Skeletal muscle tissue (tissue), 4 donors: ENCODE results near the gene FGD5. TPM values are rescaled to one million over a fixed set of nuclear protein-coding genes. Genes with fewer than 3 reads are reported as not detected.

Experiments used
- H3K27ac ChIP-seq: one replicate; pipeline ENCODE4 v1.7.0; 2013; ENCODE audit warnings: mild to moderate bottlenecking, low read depth, low read length, inconsistent platforms
- H3K27me3 ChIP-seq, 3 donors: one replicate each; pipeline ENCODE4 v1.7.0; 2013; ENCODE audit warnings: low read length in 3 of 3; ENCODE audit not compliant: control insufficient read depth in 3 of 3, insufficient read depth in 3 of 3
- H3K36me3 ChIP-seq, 3 donors: one replicate each; pipeline ENCODE4 v1.7.0; 2013; ENCODE audit warnings: low read length in 3 of 3; ENCODE audit not compliant: control insufficient read depth in 3 of 3, insufficient read depth in 3 of 3
- H3K4me1 ChIP-seq, 3 donors: one replicate each; pipeline ENCODE4 v1.7.0; 2013; ENCODE audit warnings: low read length in 3 of 3, mild to moderate bottlenecking in 3 of 3; ENCODE audit not compliant: control insufficient read depth in 3 of 3, insufficient read depth in 3 of 3
- H3K4me3 ChIP-seq, 3 donors: one replicate each; pipeline ENCODE4 v1.7.0; 2013; ENCODE audit warnings: low read length in 3 of 3
- H3K9ac ChIP-seq, 3 donors: one replicate each; pipeline ENCODE4 v1.7.0; 2013; ENCODE audit warnings: low read length in 3 of 3, mild to moderate bottlenecking in 3 of 3, moderate library complexity in 2 of 3, low read depth in 1 of 3
- H3K9me3 ChIP-seq, 3 donors: one replicate each; pipeline ENCODE4 v1.7.0; 2013; ENCODE audit warnings: low read length in 3 of 3; ENCODE audit not compliant: control insufficient read depth in 3 of 3
- total RNA-seq: library from RNA; depleted of rRNA; stranded (reverse); fragments of >200 nt; gene quantifications from one replicate; pipeline ENCODE4 v1.2.3, GENCODE V29; 2014
- donor health status: Osteomylitis.

The FGD5 gene
- total RNA-seq, 1 donor from 2014 or later, result 15.7 TPM

DNA sequence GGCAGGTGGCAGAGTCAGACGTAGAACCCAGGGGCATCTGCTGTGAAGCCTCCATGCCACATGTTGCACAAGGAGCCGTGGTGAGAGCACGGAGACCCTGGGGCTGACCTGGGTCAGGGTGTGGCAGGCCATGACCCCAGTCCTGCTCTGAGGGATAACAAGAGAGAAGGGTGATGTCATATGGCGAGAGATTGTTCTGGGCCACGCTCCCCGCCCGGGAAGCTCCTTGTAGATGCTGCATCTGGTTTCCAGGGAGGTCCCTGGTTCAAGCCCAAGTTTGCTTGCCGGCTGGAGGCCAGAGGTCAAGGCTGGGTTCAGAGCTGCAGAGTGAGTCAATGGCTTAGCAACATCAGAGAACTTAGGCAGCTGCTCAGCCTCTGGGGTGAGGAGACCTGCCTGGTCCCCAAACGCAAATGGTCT lies 17.3 kb downstream of the FGD5 start:
- Histone ChIP-seq H3K9me3 (no peaks in the 10 kb centered on the region), H3K9ac (peak overlapping the region in 1 of 3 donors; percentile 25), H3K4me3 (no peak overlapping the region), H3K27me3 (peaks cover 0 to 3% (median 0%) of the 10 kb centered on the region in 3 donors), H3K4me1 (peaks cover 36 to 41% (median 39%) of the 10 kb centered on the region in 3 donors), H3K27ac (peak overlapping the region; percentile 13), H3K36me3 (no peaks in the 10 kb centered on the region)

- H3K4me1 ChIP-seq, result peaks cover 44 to 50% (median 45%) of the 10 kb centered on the region in 3 donors
- peak overlapping the region; percentile 51 for H3K27ac ChIP-seq
- H3K4me3 ChIP-seq, result no peak overlapping the region
- H3K27me3 ChIP-seq, result no peaks in the 10 kb centered on the region
- H3K9me3 ChIP-seq, result no peaks in the 10 kb centered on the region
- no peaks in the 10 kb centered on the region for H3K36me3 ChIP-seq
- no peak overlapping the region for H3K9ac ChIP-seq
Observed at GRCh38 chr3:14837186-14837877, 18.6 kb downstream of the FGD5 start.

DNA sequence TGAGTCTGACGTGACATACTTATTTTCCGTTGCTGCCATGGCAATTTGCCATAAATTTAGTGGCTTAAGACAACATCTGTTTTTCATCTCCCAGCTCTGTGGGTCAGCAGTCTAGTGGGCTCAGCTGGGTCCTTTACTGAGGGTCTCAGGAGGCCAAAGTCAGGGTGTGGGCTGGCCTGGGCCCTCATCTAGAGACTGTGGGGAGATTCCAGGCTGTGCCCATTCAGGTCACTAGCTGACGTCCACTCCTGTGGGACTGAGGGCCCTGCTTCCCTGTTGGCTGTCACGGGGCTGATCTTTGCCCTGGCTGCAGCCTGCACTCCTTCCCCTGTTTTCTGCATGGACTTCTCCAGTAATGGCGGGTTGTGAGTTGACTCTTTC lies 19.1 kb downstream of the FGD5 start:
- no peaks in the 10 kb centered on the region for H3K9me3 ChIP-seq
- peak overlapping the region; percentile 51 for H3K27ac ChIP-seq
- H3K4me1 ChIP-seq, result peaks cover 46 to 52% (median 46%) of the 10 kb centered on the region in 3 donors
- H3K4me3 ChIP-seq, result no peak overlapping the region
- H3K36me3 ChIP-seq, result no peaks in the 10 kb centered on the region
- no peaks in the 10 kb centered on the region for H3K27me3 ChIP-seq
- H3K9ac ChIP-seq, result no peak overlapping the region

DNA sequence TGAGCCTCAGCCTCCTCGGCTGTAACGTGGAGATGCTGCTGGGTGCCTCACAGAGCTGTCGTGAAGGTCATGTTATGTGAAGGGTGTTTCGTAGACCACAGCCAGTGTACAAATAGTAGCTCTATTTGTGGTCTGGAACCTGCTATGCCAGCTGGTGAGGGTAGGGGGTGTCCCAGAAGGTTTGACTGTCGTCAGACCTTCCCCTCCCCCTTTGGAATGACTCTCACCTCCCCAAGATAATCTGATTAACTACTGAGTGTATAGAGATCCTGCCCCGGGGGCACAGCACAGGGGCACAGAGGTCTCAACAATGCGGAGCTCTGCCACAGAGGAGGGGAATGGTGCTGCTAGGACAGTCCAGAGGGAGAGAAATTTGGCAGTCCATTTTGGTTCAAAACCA lies 20.5 kb downstream of the FGD5 start:
- H3K27ac ChIP-seq, result no peak overlapping the region
- peak overlapping the region in 1 of 3 donors; percentile 27 for H3K9ac ChIP-seq
- peaks cover 46 to 52% (median 46%) of the 10 kb centered on the region in 3 donors for H3K4me1 ChIP-seq
- H3K9me3 ChIP-seq, result no peaks in the 10 kb centered on the region
- no peak overlapping the region for H3K4me3 ChIP-seq
- H3K27me3 ChIP-seq, result no peaks in the 10 kb centered on the region
- no peaks in the 10 kb centered on the region for H3K36me3 ChIP-seq

- peak overlapping the region in 1 of 3 donors; percentile 22 for H3K4me3 ChIP-seq
- no peak overlapping the region for H3K27ac ChIP-seq
- no peaks in the 10 kb centered on the region for H3K36me3 ChIP-seq
- H3K9me3 ChIP-seq, result no peaks in the 10 kb centered on the region
- H3K27me3 ChIP-seq, result no peaks in the 10 kb centered on the region
- peaks cover 34 to 48% (median 40%) of the 10 kb centered on the region in 3 donors for H3K4me1 ChIP-seq
- peak overlapping the region in 1 of 3 donors; percentile 43 for H3K9ac ChIP-seq
Observed at GRCh38 chr3:14841836-14842235, 23.1 kb downstream of the FGD5 start.

DNA sequence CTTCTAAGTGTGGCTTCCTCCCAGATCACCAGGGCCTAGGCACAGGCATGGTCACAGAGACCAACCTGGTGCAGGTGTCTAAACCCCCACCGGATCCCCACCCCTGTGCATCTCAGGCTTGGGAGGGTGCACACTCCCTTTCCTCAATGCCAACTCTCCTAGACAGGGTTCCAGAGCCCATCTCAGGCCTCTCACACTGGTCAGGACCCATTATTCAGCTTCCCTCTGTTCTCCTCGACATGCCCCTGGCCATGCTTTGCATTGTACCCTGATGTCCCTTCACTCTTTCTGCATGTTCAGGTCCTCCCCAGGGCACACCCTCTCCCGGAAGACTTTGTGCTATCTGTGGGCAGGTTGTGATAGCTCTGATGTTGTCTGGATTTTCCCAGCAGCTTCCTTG lies 23.5 kb downstream of the FGD5 start:
- Histone ChIP-seq H3K9me3 (no peaks in the 10 kb centered on the region), H3K4me3 (peak overlapping the region in 1 of 3 donors; percentile 22), H3K36me3 (no peaks in the 10 kb centered on the region), H3K4me1 (peaks cover 30 to 44% (median 38%) of the 10 kb centered on the region in 3 donors), H3K27ac (no peak overlapping the region), H3K27me3 (no peaks in the 10 kb centered on the region), H3K9ac (no peak overlapping the region)

GRCh38 chr3:14843321-14843720 lies 24.6 kb downstream of the FGD5 start:
- Histone ChIP-seq H3K4me1 (peaks cover 29 to 41% (median 35%) of the 10 kb centered on the region in 3 donors), H3K27ac (no peak overlapping the region), H3K4me3 (no peak overlapping the region), H3K36me3 (no peaks in the 10 kb centered on the region), H3K27me3 (peaks cover 0 to 5% (median 2%) of the 10 kb centered on the region in 3 donors), H3K9me3 (no peaks in the 10 kb centered on the region), H3K9ac (no peak overlapping the region)

DNA sequence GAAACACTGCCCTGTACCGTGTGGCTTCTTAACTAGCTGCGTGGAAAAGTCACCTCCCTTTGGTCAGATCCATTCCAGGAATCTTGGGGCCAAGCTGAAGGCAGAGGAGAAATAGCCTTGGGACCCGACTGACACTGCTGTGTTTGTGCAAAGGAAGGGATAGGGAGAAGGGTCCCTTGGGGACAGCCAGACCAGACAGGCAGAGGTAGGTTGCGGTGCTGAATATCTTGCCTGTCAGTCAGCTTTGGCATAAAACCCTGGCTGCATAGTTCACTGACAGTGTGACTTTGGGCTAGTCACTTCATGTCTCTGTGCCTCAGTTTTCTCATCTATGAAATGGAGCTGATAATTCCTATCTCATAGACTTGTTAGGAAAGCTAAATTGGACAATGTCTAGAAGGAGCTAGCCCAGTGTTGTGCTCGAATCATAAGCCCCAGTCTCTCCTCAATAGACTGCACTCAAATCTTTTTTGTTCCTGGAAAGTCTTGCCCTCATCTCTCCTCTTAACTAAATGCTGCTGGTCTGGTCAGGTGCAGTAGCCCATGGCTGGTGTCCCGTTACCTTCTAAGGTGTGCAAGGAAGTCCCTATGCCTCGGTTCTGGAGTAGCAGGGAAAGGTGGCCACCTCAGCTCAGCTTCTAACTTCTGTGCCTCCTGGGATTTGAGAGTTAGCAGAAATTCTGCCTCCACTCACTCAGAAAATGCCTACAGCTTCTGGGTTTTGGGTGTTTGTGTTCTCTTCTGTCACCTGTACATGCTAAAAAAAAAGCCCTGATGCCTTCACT lies 25.8 kb downstream of the FGD5 start:
- Histone ChIP-seq H3K36me3 (no peaks in the 10 kb centered on the region), H3K9me3 (no peaks in the 10 kb centered on the region), H3K27me3 (peaks cover 4 to 5% (median 5%) of the 10 kb centered on the region in 3 donors), H3K9ac (no peak overlapping the region), H3K4me1 (peaks cover 27 to 44% (median 44%) of the 10 kb centered on the region in 3 donors), H3K27ac (no peak overlapping the region), H3K4me3 (no peak overlapping the region)

- no peak overlapping the region for H3K9ac ChIP-seq
- H3K36me3 ChIP-seq, result no peaks in the 10 kb centered on the region
- no peak overlapping the region for H3K27ac ChIP-seq
- H3K4me1 ChIP-seq, result peaks cover 33 to 49% (median 48%) of the 10 kb centered on the region in 3 donors
- no peaks in the 10 kb centered on the region for H3K9me3 ChIP-seq
- peaks cover 4 to 5% (median 5%) of the 10 kb centered on the region in 3 donors for H3K27me3 ChIP-seq
- no peak overlapping the region for H3K4me3 ChIP-seq
Observed at GRCh38 chr3:14845180-14845579, 26.4 kb downstream of the FGD5 start.

DNA sequence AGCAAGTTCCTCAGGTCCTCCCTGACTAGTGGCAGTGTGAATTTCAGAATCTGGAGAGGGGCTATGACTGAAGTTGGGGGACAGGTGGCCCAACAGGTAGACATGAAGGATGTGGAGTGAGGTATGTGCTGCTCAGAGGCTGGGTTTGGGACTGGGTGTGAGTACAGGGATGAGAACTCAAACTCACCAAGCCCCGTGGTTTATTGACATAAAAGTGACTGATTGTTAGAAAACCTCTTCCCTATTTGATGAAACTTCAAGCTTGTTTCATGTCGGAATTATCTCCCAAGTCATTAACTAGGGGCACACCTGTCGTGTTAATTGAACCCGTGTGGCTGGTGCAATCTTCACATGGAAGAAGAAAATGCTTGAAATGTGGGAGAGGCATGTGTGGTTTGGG lies 27.1 kb downstream of the FGD5 start:
- H3K9me3 ChIP-seq, result no peaks in the 10 kb centered on the region
- H3K36me3 ChIP-seq, result no peaks in the 10 kb centered on the region
- H3K27me3 ChIP-seq, result peaks cover 4 to 5% (median 5%) of the 10 kb centered on the region in 3 donors
- no peak overlapping the region for H3K4me3 ChIP-seq
- H3K4me1 ChIP-seq, result peaks cover 36 to 50% (median 50%) of the 10 kb centered on the region in 3 donors
- H3K27ac ChIP-seq, result no peak overlapping the region
- H3K9ac ChIP-seq, result no peak overlapping the region
